Memory B cell (primary cell): ENCODE data around the gene NPRL2.
"Not testable (repeated sequence)": the region's sequence is repeated elsewhere in the genome, so short reads cannot be mapped to it uniquely, and the experiment has no call there.

ENCODE experiments used
- ATAC-seq: fragments of 150-1000 bp; cut with Tn5 transposase; 2 replicates; pipeline ENCODE4 v1.10.0; 2021; ENCODE audit warnings: low read depth, mild to moderate bottlenecking, moderate library complexity
- DNase-seq, 2 donors: peaks; one replicate each; pipeline ENCODE4 v3.0.0; 2022; ENCODE audit warnings: low spot score in 2 of 2
- H3K27ac Mint-ChIP-seq: one replicate; pipeline ENCODE4 v1.8.0; 2022; ENCODE audit warnings: mild to moderate bottlenecking, moderate library complexity, mixed read lengths
- H3K27me3 Mint-ChIP-seq: one replicate; pipeline ENCODE4 v1.8.0; 2022; ENCODE audit warnings: mixed read lengths
- H3K36me3 Mint-ChIP-seq: one replicate; pipeline ENCODE4 v1.8.0; 2022; ENCODE audit warnings: mild to moderate bottlenecking, mixed read lengths
- H3K4me1 Mint-ChIP-seq: one replicate; pipeline ENCODE4 v1.8.0; 2022; ENCODE audit warnings: mixed read lengths
- H3K4me3 Mint-ChIP-seq: one replicate; pipeline ENCODE4 v1.8.0; 2022; ENCODE audit warnings: mild to moderate bottlenecking, moderate library complexity, mixed read lengths
- H3K9me3 Mint-ChIP-seq: one replicate; pipeline ENCODE4 v1.8.0; 2022; ENCODE audit warnings: mixed read lengths

NPRL2 gene

GRCh38 chr3:50322386-50323091 is 28.0 kb downstream of the NPRL2 start, which contains the start of gene HYAL2:
TSS of gene HYAL2 (minus strand) at chr3:50322745. CDS start at chr3:50320489, 2,256 bp downstream.
- DNase-seq (no peak), ATAC-seq (no peak)
- no peaks in the 10 kb centered on the region for H3K9me3 Mint-ChIP-seq
- H3K4me1 Mint-ChIP-seq = peaks cover 36% of the 10 kb centered on the region
- no peaks in the 10 kb centered on the region for H3K36me3 Mint-ChIP-seq
- H3K27me3 Mint-ChIP-seq = no peaks in the 10 kb centered on the region
- H3K27ac Mint-ChIP-seq = peak within 1 kb of the TSS; percentile 91
- H3K4me3 Mint-ChIP-seq = peak within 1 kb of the TSS; percentile 86

GRCh38 chr3:50322115-50322385 is 28.5 kb downstream of the NPRL2 start:
- Mint-ChIP-seq H3K36me3 (no peaks in the 10 kb centered on the region), H3K9me3 (no peaks in the 10 kb centered on the region), H3K4me3 (no peak overlapping the region), H3K4me1 (peaks cover 36% of the 10 kb centered on the region), H3K27ac (no peak overlapping the region), H3K27me3 (no peaks in the 10 kb centered on the region)
- DNase-seq (no peak), ATAC-seq (no peak)

DNA sequence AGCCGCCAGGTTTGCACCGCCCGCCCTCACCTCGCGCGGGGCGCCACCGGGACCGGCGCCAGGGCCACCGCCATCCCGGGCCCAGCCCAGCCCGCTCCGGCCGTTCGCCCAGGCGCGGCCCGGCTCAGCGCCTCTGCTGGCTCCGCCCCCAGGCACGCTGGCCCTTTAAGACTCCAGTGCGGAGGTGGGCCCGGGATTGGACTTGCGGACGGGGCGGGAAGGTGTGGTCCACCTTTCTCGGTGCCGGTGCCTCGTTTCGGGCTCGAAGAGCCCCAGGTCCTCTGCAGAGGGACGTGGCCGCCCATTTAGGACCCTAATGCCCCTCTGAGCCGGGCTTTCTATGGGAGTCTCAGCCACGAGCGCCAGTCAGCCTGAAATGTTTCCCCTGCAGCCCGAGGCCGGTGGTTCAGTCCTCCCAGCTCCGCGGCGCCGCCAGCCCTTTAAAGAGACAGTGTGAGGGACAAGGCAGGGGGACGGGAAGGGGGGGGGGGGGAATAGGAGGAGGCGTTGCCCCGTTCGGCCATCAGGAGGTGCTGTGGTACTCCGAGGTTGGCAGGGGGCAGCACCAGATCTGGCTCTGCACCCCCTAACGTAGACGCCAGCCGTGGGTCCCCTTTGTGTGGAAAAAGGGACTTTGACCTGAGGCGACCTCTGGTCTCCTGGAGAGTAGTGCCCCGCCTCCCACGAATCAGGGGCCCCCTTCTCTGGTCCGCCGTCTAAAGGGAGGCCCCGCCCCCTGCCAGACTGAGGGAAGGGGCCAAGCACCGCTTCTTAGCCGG is 29.1 kb downstream of the NPRL2 start:
- no peaks in the 10 kb centered on the region for H3K36me3 Mint-ChIP-seq
- peaks cover 37% of the 10 kb centered on the region for H3K4me1 Mint-ChIP-seq
- DNase-seq (peak; percentile 78 to 81), ATAC-seq (peak; percentile 77)
- peak overlapping the region; percentile 86 for H3K4me3 Mint-ChIP-seq
- H3K27ac Mint-ChIP-seq = peak overlapping the region; percentile 91
- no peaks in the 10 kb centered on the region for H3K9me3 Mint-ChIP-seq
- H3K27me3 Mint-ChIP-seq = no peaks in the 10 kb centered on the region

DNA sequence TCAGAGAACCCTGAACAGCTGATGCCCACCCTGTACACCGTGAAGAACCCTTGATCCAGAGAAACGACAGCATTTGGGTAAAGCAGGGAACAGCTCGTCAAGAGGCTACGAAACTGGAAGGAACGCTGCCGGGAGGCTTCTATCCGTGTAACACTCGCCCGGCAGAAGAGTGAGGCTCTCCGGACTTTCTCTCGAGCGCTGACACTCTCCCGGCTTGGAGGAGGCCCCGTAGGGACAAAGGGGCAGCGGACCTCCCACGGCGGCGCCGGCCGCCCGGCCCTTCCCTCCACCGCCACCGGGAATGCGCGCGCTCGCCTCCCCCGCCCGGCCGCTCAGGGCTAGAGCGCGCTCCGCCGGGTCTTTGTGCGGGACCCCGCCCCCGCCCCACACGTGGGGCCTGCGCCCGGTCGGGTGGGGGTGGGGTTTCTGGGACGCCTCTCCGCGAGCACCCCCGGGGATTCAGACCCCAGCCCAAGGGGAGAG is 29.7 kb downstream of the NPRL2 start:
- peak overlapping the region; percentile 91 for H3K27ac Mint-ChIP-seq

DNA sequence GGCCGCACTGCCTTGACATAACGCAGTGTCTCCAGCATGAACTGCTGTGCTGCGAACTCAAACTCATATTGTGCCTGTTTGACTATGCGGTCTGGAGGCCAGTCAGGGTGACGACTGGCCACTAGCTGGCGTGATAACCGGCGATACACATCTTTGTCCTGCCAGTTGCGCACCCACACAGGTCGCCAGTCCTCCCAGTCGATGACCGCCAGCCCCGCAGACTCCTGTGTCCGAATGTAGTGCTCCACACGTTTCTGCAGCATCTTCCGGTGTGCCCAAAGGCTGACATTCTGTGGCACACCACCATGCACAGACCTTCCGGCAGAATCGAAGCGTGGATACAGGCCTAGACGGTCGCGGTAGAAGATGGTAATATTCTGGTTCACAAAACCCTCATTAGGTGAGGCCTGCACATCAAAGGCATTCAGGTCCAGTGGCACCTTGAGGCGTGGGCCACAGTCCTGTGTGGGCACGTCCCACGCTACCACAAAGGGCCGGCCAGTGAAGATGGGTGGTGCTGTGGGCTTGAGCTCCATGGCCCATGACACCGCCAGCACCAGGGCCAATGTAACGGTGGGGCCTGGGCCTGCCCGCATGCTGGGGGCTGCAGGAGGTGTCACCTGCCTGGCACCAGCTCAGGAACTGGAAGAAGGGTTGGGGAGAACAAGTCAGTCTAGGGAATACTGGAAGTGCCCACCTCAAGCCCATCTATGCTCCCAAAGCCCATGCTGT is 30.5 kb downstream of the NPRL2 start:
- no peaks in the 10 kb centered on the region for H3K36me3 Mint-ChIP-seq
- DNase-seq (no peak), ATAC-seq (no peak)
- peak overlapping the region; percentile 72 for H3K27ac Mint-ChIP-seq
- peak overlapping the region; percentile 91 for H3K4me3 Mint-ChIP-seq
- peaks cover 42% of the 10 kb centered on the region for H3K4me1 Mint-ChIP-seq
- H3K27me3 Mint-ChIP-seq = no peaks in the 10 kb centered on the region
- H3K9me3 Mint-ChIP-seq = no peaks in the 10 kb centered on the region

More for the DNA sequence above, 29.7 kb downstream of the NPRL2 start:
- H3K36me3 Mint-ChIP-seq = no peaks in the 10 kb centered on the region
- peak overlapping the region; percentile 91 for H3K4me3 Mint-ChIP-seq
- H3K27me3 Mint-ChIP-seq = no peaks in the 10 kb centered on the region
- ATAC-seq = peak; percentile 56
- no peaks in the 10 kb centered on the region for H3K9me3 Mint-ChIP-seq
- DNase-seq = no peak
- H3K4me1 Mint-ChIP-seq = peaks cover 38% of the 10 kb centered on the region

GRCh38 chr3:50319181-50319893 is 31.2 kb downstream of the NPRL2 start:
- no peak for ATAC-seq
- DNase-seq = no peak
- H3K27ac Mint-ChIP-seq = no peak overlapping the region
- H3K27me3 Mint-ChIP-seq = no peaks in the 10 kb centered on the region
- peak overlapping the region; percentile 32 for H3K4me3 Mint-ChIP-seq
- no peaks in the 10 kb centered on the region for H3K9me3 Mint-ChIP-seq
- H3K36me3 Mint-ChIP-seq = no peaks in the 10 kb centered on the region
- peaks cover 39% of the 10 kb centered on the region for H3K4me1 Mint-ChIP-seq

DNA sequence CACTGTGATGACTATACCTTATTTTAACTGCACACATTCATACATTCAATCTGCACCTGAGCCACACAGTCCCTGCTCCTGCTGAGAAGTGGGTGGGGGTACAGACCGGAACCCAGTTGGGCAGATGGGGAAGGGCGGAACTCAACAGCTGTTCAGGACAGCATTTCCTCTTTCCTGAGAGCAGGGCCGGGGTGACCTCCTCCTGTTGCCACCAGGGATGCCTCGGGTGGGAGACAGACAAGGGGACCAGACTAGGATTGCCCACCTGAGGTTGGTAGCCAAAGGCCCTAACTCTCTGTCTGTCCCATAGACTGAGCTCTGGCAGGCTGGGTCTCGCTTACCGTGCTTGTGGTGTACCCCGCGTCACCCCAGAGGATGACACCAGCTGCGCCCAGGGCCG is 32.0 kb downstream of the NPRL2 start:
- peak overlapping the region; percentile 29 for H3K4me3 Mint-ChIP-seq
- H3K36me3 Mint-ChIP-seq = no peaks in the 10 kb centered on the region
- no peaks in the 10 kb centered on the region for H3K9me3 Mint-ChIP-seq
- H3K27me3 Mint-ChIP-seq = no peaks in the 10 kb centered on the region
- DNase-seq (no peak), ATAC-seq (no peak)
- peaks cover 39% of the 10 kb centered on the region for H3K4me1 Mint-ChIP-seq
- no peak overlapping the region for H3K27ac Mint-ChIP-seq

GRCh38 chr3:50318163-50318562 is 32.4 kb downstream of the NPRL2 start:
- no peak for DNase-seq
- Mint-ChIP-seq H3K27ac (no peak overlapping the region), H3K4me1 (peaks cover 38% of the 10 kb centered on the region)

DNA sequence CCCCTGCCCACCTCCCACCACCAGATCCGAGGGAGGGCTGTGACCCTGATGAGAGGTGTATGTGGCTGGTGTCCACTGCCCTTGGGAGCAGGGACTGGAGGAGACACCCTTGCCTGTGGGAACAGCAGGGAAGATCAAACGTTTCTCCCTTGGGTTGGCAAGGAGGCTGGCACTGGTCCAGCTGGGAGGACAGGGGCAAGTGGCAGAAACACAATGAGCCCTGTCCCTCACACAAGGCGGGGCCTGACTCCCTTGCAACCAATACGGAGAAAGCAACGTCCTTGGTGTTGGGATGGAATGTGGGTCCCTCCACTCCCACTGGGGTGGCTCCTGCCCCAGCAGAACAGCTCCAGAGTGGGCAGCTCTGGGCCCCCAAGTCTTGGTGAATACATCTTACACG is 33.3 kb downstream of the NPRL2 start:
- ATAC-seq (no peak), DNase-seq (no peak)
- Mint-ChIP-seq H3K27me3 (no peaks in the 10 kb centered on the region), H3K9me3 (no peaks in the 10 kb centered on the region), H3K36me3 (no peaks in the 10 kb centered on the region), H3K4me3 (no peak overlapping the region), H3K4me1 (peaks cover 36% of the 10 kb centered on the region), H3K27ac (no peak overlapping the region)

More at GRCh38 chr3:50318163-50318562, 32.4 kb downstream of the NPRL2 start:
- Mint-ChIP-seq H3K9me3 (no peaks in the 10 kb centered on the region), H3K4me3 (no peak overlapping the region), H3K36me3 (no peaks in the 10 kb centered on the region), H3K27me3 (no peaks in the 10 kb centered on the region)
- ATAC-seq = no peak

DNA sequence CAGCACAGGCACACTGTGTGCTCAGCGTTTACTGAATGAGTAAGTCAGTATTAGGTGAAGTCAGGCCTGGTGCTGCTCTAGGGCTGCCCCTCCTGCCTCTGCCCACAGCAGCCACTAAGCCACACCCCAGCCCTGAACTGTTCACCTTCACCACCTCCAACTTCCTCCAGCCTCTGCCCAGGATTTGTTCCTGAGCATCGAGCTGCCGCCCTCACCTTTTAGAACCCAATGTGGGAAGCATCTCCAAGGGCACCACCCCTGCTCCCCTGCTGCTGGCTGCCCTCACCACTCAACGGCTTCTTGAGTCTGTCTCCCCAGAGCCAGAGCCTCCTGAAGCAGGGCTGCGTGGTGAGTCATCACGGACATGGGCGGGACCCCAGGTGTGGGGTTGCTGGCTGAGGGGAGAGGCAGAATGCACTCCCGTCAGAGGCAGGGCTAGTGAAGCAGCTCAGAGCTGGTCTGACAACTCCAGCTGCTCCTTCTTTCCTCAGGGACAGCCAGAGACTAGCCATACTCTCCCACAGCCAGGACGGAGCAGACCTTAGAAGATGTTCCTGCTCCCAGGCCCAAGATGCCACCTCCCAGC is 33.8 kb downstream of the NPRL2 start:
- H3K36me3 Mint-ChIP-seq = no peaks in the 10 kb centered on the region
- DNase-seq = peak in 1 of 2 donors; percentile 44
- peak; percentile 57 for ATAC-seq
- H3K4me3 Mint-ChIP-seq = peak overlapping the region; percentile 79
- H3K27ac Mint-ChIP-seq = peak overlapping the region; percentile 80
- no peaks in the 10 kb centered on the region for H3K27me3 Mint-ChIP-seq
- peaks cover 36% of the 10 kb centered on the region for H3K4me1 Mint-ChIP-seq
- H3K9me3 Mint-ChIP-seq = no peaks in the 10 kb centered on the region

DNA sequence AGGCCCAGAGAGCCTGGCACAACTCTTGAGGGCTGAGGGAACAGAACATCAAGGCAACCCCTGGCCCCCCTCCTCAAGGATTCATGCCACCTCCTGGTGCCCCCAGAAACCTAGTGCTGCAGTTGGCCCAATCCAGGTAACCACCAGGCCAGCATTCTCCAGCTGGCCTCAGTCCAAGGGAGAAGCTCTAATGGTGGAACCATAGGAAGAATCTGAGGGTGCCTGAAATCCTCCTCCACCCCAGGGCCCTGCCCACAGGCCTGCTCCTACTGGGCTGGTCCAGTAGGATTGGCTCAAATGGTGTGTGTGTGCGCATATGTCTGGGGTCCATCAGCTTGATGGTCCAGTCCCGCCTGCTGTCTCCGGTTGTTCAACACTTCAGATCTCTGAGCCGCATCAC is 35.8 kb downstream of the NPRL2 start:
- Mint-ChIP-seq H3K4me3 (no peak overlapping the region), H3K27me3 (no peaks in the 10 kb centered on the region), H3K4me1 (peaks cover 27% of the 10 kb centered on the region), H3K36me3 (no peaks in the 10 kb centered on the region), H3K27ac (no peak overlapping the region), H3K9me3 (no peaks in the 10 kb centered on the region)
- DNase-seq (no peak), ATAC-seq (no peak)

DNA sequence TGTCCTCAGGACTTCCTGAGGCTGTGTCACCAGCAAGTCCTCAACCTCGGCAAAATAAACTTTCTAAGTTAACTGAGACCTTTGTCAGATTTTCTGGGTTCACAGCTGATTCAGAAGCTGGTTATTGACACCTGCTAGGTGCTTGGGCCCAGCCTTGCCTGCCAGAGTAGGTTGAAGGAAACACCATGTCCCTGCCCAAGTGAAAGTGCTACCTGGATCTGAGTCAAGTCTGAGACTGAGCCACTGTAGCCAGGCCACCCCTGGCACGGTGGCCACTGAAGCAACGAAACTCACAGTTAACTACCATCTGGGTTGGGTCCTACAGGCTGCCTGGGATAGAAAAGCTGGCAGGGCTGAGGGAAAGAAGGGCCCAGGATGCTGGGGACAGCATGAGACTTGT is 36.2 kb downstream of the NPRL2 start:
- Mint-ChIP-seq H3K36me3 (no peaks in the 10 kb centered on the region), H3K27ac (no peak overlapping the region), H3K9me3 (no peaks in the 10 kb centered on the region), H3K27me3 (no peaks in the 10 kb centered on the region), H3K4me1 (peaks cover 25% of the 10 kb centered on the region), H3K4me3 (no peak overlapping the region)
- ATAC-seq (no peak), DNase-seq (no peak)

DNA sequence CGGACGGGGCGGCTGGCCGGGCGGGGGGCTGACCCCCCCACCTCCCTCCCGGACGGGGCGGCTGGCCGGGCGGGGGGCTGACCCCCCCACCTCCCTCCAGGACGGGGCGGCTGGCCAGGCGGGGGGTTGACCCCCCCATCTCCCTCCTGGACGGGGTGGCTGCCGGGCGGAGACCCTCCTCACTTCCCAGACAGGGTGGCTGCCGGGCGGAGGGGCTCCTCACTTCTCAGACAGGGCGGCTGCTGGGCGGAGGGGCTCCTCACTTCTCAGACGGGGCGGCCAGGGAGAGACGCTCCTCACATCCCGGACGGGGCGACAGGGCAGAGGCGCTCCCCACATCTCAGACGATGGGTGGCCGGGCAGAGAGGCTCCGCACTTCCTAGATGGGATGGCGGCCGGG is 38.5 kb downstream of the NPRL2 start:
- H3K9me3 Mint-ChIP-seq, DNase-seq, H3K27me3 Mint-ChIP-seq, H3K4me3 Mint-ChIP-seq, ATAC-seq, H3K36me3 Mint-ChIP-seq, H3K27ac Mint-ChIP-seq: not testable (repeated sequence)
- peaks cover 12% of the 10 kb centered on the region for H3K4me1 Mint-ChIP-seq
